Left renal pelvis (tissue), 4 donors: ENCODE results near the gene CCNJ. TPM values are rescaled to one million over a fixed set of nuclear protein-coding genes. Genes with fewer than 3 reads are reported as not detected.

Experiments
- DNase-seq, 4 donors: peaks; one replicate each; pipeline ENCODE4 v3.0.0-alpha.2; 2013; ENCODE audit warnings: low read depth in 4 of 4, low spot score in 3 of 4
- polyA plus RNA-seq, 4 donors: library from polyadenylated mRNA; unstranded; fragments of 120-200 nt; gene quantifications; one replicate each; pipeline ENCODE4 v1.2.1, GENCODE V29; 2013; ENCODE audit not compliant: insufficient read length in 4 of 4

Gene CCNJ
- polyA plus RNA-seq, 4 donors: 12.9 to 19.8 (median 18.7) TPM

DNA sequence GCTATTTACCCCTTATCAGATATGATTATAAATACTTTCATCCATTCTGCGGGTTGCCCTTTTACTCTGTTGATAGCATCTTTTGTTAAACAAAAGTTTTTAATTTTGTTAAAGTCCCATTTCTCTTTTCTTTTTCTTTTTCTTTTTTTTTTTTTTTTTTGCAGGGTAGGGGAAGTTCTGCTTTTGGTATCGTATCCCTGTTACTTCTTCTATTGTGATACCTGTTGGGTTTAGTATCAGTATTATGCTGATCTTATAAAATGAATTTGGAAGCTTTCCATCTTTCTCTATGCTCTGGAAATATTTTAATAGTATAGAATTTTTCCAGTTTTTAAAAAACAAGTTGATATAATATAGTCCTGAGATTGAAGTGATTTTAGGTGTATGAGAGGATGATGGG is 6.0 kb downstream of the CCNJ start:
- no peak for DNase-seq

GRCh38 chr10:96053985-96054384 is 10.6 kb downstream of the CCNJ start:
- DNase-seq: no peak

- no peak for DNase-seq
Observed at GRCh38 chr10:96056787-96057186, 13.4 kb downstream of the CCNJ start.

- DNase-seq: no peak
Observed at GRCh38 chr10:96061232-96061631, 17.8 kb downstream of the CCNJ start.

DNA sequence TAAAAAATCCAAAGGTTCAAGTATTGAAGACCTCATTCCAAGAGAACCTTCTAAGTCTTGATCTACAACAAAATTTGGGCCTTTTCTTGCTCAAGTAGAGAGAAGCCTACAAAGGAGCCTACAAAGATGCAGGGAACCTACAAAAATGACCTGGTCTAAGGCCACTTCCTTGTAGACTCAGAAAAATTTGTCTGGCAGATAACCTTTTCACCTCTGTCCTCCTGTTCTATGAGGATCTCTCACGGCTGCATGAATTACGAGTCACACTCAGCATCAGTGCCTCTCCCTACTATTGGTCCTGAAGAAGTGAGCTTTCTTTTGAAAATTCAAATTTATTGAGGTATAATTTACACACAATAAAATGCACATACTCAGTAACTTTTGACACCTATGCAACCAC is 29.3 kb downstream of the CCNJ start:
- DNase-seq: no peak

DNA sequence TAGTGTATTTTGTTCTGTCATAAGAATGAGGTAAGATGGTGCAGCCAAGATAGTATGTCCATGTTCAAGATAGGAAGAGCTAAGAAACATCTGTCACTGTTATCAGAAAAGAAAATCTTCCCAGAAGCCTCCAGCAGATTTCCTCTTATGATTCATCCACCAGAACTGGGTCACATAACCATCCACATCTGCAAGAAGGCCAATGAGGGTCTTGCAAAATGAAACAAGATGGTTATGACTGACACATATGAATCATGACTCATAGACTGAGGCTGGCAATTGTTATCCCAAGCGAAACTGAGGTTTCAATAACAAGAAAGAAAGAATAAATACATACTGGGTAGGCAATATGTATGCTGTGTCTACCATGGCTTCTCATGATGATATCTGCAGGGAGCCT is 30.3 kb downstream of the CCNJ start:
- DNase-seq: no peak

- DNase-seq: no peak
Observed at GRCh38 chr10:96074776-96075175, 31.4 kb downstream of the CCNJ start.

DNA sequence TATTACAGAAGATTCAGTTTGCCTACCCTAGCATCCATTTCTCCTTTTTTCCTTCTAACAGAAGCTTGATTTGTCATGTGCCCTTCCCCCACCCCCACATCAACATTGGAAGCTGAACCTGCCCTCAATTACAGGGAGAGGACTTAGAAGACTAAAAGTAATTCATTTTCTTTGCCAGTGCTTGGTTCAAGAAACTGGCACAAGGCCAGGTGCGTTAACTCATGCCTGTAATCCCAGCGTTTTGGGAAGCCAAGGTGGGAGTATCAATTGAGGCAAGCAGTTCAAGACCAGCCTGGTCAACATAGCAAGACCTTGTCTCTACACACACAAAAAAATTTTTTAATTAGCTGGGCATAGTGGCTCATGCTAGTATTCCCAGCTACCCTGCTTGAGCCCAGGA is 32.6 kb downstream of the CCNJ start:
- DNase-seq: no peak

GRCh38 chr10:96077156-96077555 is 33.8 kb downstream of the CCNJ start:
- no peak for DNase-seq

DNA sequence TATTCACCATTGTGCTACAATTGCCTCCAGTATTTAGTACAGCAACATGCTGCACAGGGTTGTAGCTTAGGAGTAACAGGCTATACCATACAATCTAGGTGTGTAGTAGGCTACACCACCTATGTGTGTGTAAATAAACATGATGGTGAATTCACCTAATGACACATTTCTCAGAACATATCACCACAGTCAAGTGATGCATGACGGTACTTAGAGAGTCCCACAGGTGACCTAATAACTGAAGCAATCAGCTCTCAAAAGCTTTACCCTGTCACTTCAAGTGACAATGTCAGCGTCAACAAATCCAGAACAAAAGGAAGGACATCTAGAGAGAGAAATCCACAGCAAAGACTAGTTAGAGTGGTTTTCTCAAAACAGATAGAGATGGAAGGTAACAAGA is 38.8 kb downstream of the CCNJ start:
- no peak for DNase-seq

- DNase-seq: no peak
Observed at GRCh38 chr10:96082748-96083147, 39.4 kb downstream of the CCNJ start.

DNA sequence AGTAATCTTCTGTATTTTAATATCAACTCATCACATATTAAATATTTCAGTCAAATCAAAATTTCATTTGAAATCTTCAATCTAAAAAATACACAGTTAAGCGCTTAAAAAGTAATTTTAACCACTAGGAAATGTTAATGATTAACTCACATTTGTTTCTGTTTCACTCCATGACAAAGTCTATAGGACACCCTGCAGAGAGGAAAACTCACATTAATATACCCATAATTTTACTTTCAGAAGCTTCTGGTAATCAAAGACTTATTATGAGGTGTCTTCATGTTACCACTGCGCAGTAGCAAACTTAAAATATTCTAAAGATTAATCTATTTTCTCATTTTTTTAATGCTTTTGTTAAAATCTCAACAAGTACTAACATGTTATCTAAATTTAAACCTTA is 45.7 kb downstream of the CCNJ start:
- peak in 1 of 4 donors; percentile 6 for DNase-seq

DNA sequence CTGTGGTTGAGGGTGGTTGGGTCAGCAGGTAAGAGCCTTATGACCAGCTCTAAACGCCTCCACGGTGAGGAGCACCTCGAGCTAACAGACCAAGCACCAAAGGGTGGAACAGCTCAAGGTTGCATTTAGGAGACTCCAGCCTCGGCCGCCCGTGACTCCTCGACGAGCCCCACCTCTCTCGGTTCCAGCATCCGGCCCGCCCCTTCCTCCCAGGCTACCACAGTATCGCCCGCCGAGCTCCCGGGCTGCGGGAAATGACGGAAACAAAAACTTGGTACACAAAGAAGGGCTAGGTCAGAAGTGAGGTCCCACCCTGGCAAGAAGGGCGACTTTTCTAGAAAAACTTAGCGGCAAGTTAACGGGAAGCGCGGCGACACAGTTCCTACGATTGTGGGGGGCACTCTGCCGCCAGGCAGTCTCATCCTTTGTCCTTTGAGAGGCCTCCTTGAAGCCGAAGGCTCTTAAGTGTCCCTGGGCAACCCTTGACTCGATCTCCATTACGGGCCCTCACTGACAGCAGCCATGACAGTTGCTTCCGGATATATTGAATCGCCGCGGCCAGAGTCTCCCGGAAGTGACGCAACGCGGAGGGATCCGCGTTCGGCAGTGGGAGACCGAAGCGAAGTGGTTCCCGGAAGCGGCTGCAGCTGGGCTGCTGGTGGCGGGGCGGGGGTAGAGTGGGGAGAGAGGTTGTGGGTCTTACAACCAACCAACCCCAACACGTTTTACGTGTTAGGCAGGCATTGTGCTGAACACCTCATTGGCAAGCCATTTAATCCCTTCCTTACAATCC is 46.5 kb downstream of the CCNJ start:
- DNase-seq: peak; percentile 87 to 95 (median 93)

- no peak for DNase-seq
Observed at GRCh38 chr10:96090463-96090800, 47.0 kb downstream of the CCNJ start.

- DNase-seq: no peak
Observed at GRCh38 chr10:96092999-96093767, 49.8 kb downstream of the CCNJ start.

GRCh38 chr10:96093948-96094347 is 50.6 kb downstream of the CCNJ start:
- no peak for DNase-seq

DNA sequence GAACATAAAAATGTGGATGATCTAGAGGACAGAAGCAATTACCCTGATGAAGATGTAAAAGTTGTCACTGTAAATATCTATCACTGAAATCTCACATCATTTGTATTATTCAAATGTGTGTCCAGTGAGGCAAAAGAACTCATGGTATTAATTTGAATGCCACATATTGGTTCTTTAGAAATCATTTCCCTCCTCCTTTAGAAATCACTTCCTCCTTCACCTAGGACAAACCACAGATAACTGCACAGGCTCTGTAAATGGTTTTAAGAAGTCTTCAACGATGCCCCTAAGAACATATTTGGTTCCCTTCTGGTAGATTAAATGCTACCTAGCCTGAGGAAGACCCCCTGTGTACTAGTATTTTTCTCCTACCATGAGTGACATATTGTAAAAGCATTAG is 53.6 kb downstream of the CCNJ start:
- no peak for DNase-seq

DNA sequence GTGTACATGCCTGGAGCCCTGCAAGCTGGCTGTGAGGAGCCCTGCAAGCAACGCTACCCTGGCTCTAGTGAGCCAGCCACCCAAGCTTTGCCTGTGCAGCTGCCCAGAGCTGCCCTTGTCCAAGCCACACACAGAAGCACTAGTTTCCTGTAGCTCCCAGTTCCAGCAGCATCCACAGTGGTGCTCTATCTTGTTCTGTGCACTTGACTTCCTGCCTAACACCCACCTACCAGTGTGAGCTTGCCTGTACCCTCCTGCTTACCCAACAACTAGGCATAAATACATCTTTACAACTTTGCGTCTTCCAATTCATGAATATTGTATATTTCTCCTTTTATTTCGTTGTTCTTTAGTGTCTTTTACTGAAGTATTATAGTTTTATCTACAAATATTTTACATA is 54.5 kb downstream of the CCNJ start:
- DNase-seq: no peak

DNA sequence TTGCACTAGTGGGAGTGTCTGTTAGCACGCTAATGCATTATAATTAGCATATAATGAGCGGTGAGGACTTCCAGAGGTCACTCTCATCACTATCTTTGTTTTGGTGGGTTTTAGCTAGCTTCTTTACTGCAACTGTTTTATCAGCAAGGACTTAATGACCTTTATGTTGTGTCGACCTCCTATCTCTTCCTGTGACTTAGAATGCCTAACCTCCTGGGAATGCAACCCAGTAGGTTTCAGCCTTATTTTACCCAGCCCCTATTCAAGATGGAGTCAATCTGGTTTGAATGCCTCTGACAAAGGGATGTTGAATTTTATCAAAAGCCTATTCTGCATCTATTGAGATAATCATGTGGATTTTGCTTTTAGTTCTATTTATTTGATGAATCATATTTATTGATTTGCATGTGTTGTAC is 64.2 kb downstream of the CCNJ start:
- no peak for DNase-seq
